IMR-90 (cell line): ENCODE measurements around the gene RAP2A. TPM values are rescaled to one million over a fixed set of nuclear protein-coding genes. Genes with fewer than 3 reads are reported as not detected.

ENCODE experiments used
- ATAC-seq: fragments of 200-7000 bp; cut with Tn5 transposase; 2 replicates; pipeline ENCODE4 v1.9.1; 2020; ENCODE audit warnings: low read depth, mild to moderate bottlenecking, moderate library complexity
- BruUV-seq: library from RNA; stranded (reverse); fragments of 400-500 nt; replicated peaks from 2 replicates; lab custom pipeline; 2021; lab: Mats Ljungman, UMichigan
- CTCF ChIA-PET: fragments of 300-600 bp; formaldehyde crosslinking; extraction: SDS; loops from one replicate; lab custom pipeline; 2021; ENCODE audit warnings: antibody characterized with exemption; lab: Yijun Ruan, JAX
- POLR2A ChIA-PET: fragments of 300-600 bp; sonication (Branson Sonifier 250); formaldehyde crosslinking; loops from one replicate; lab custom pipeline; 2022; ENCODE audit warnings: antibody characterized with exemption; ENCODE audit not compliant: unreplicated experiment; lab: Charles Lee
- DNase-seq: peaks from one replicate; pipeline ENCODE4 v3.0.0; 2013
- H2AFZ ChIP-seq: replicated peaks from 2 replicates; pipeline ENCODE3; 2013; ENCODE audit warnings: low read length, mild to moderate bottlenecking; ENCODE audit not compliant: poor library complexity
- H2AK5ac ChIP-seq: 2 replicates; pipeline ENCODE4 v1.6.1; 2013; ENCODE audit warnings: low read depth, low read length, inconsistent platforms
- H2AK9ac ChIP-seq: replicated peaks from 2 replicates; pipeline ENCODE3; 2013; ENCODE audit warnings: mild to moderate bottlenecking, low read depth, low read length, moderate library complexity; ENCODE audit not compliant: poor library complexity
- H2BK120ac ChIP-seq: 2 replicates; pipeline ENCODE4 v1.6.1; 2013; ENCODE audit warnings: low read depth, low read length, inconsistent platforms
- H2BK15ac ChIP-seq: 3 replicates; pipeline ENCODE4 v1.6.1; 2013; ENCODE audit warnings: low read depth, low read length, inconsistent platforms
- H2BK20ac ChIP-seq: 2 replicates; pipeline ENCODE4 v1.6.1; 2013; ENCODE audit warnings: low read depth, mild to moderate bottlenecking, inconsistent platforms, low read length, moderate library complexity
- H2BK5ac ChIP-seq: 2 replicates; pipeline ENCODE4 v1.6.1; 2013; ENCODE audit warnings: mild to moderate bottlenecking, low read depth, low read length, inconsistent platforms; ENCODE audit not compliant: poor library complexity, severe bottlenecking
- H3K14ac ChIP-seq: replicated peaks from 2 replicates; pipeline ENCODE4 v1.6.1; 2013; ENCODE audit warnings: low read depth, low read length, inconsistent platforms
- H3K18ac ChIP-seq: 2 replicates; pipeline ENCODE4 v1.6.1; 2013; ENCODE audit warnings: low read depth, low read length, control low read depth
- H3K23ac ChIP-seq: 2 replicates; pipeline ENCODE4 v1.6.1; 2013; ENCODE audit warnings: low read depth, low read length, inconsistent platforms
- H3K27ac ChIP-seq: 2 replicates; pipeline ENCODE4 v1.5.1; 2013; ENCODE audit warnings: mild to moderate bottlenecking, control low read depth, low read length; ENCODE audit not compliant: insufficient read depth
- H3K27me3 ChIP-seq: 2 replicates; pipeline ENCODE4 v1.6.1; 2013; ENCODE audit warnings: low read length; ENCODE audit not compliant: control insufficient read depth, insufficient read depth
- H3K36me3 ChIP-seq: 2 replicates; pipeline ENCODE4 v1.6.1; 2013; ENCODE audit warnings: low read length, mixed read lengths; ENCODE audit not compliant: control insufficient read depth, insufficient read depth
- H3K4ac ChIP-seq: 2 replicates; pipeline ENCODE4 v1.6.1; 2013; ENCODE audit warnings: low read depth, low read length, inconsistent platforms
- H3K4me1 ChIP-seq: 2 replicates; pipeline ENCODE4 v1.6.1; 2013; ENCODE audit warnings: low read length, mixed read lengths; ENCODE audit not compliant: control insufficient read depth, insufficient read depth
- H3K4me2 ChIP-seq: 2 replicates; pipeline ENCODE4 v1.6.1; 2013; ENCODE audit warnings: low read depth, mild to moderate bottlenecking, control low read depth, low read length, moderate library complexity
- H3K4me3 ChIP-seq: 2 replicates; pipeline ENCODE4 v1.5.1; 2013; ENCODE audit warnings: low read depth, mild to moderate bottlenecking, control low read depth, low read length, moderate library complexity; ENCODE audit not compliant: insufficient read depth
- H3K56ac ChIP-seq: 2 replicates; pipeline ENCODE4 v1.6.1; 2013; ENCODE audit warnings: low read length, inconsistent platforms; ENCODE audit not compliant: insufficient read depth; ENCODE audit errors: extremely low read depth
- H3K79me1 ChIP-seq, 2 experiments: 2 replicates each; pipeline ENCODE4 v1.6.1; 2013; ENCODE audit warnings: low read length in 2 of 2, inconsistent platforms in 1 of 2, low read depth in 1 of 2
- H3K9ac ChIP-seq: 2 replicates; pipeline ENCODE4 v1.6.1; 2013; ENCODE audit warnings: low read depth, low read length, control low read depth
- H3K9me1 ChIP-seq: 2 replicates; pipeline ENCODE4 v1.6.1; 2013; ENCODE audit warnings: low read length, inconsistent platforms; ENCODE audit not compliant: insufficient read depth
- H3K9me3 ChIP-seq: 2 replicates; pipeline ENCODE4 v1.6.1; 2013; ENCODE audit warnings: low read length; ENCODE audit not compliant: control insufficient read depth, insufficient read depth
- H4K20me1 ChIP-seq: 2 replicates; pipeline ENCODE4 v1.6.1; 2013; ENCODE audit warnings: low read length, inconsistent platforms; ENCODE audit not compliant: insufficient read depth
- H4K5ac ChIP-seq: 2 replicates; pipeline ENCODE4 v1.6.1; 2013; ENCODE audit warnings: mild to moderate bottlenecking, low read depth, low read length, control low read depth
- H4K8ac ChIP-seq, 2 experiments: 2 replicates each; pipeline ENCODE4 v1.6.1; 2013; ENCODE audit warnings: low read depth in 2 of 2, low read length in 2 of 2, control low read depth in 1 of 2, inconsistent platforms in 1 of 2
- H4K91ac ChIP-seq: 2 replicates; pipeline ENCODE4 v1.6.1; 2013; ENCODE audit warnings: low read depth, low read length, inconsistent platforms; ENCODE audit not compliant: insufficient read depth
- BHLHE40 ChIP-seq: fragments of 150-350 bp; IDR thresholded peaks from 2 replicates; pipeline ENCODE4 v1.6.1; 2016; ENCODE audit warnings: mild to moderate bottlenecking, low read depth, low read length
- CHD1 ChIP-seq: IDR thresholded peaks from 2 replicates; pipeline ENCODE4 v1.6.1; 2012; ENCODE audit warnings: low read depth, low read length, improper control_type of control experiment
- ELK1 ChIP-seq: fragments of 150-350 bp; IDR thresholded peaks from 2 replicates; pipeline ENCODE4 v1.6.1; 2016; ENCODE audit warnings: low read depth, mild to moderate bottlenecking, low read length, moderate library complexity, borderline replicate concordance
- MAFK ChIP-seq: IDR thresholded peaks from 2 replicates; pipeline ENCODE4 v1.6.1; 2012; ENCODE audit warnings: low read depth, low read length, improper control_type of control experiment
- MXI1 ChIP-seq: IDR thresholded peaks from 2 replicates; pipeline ENCODE4 v1.6.1; 2012; ENCODE audit warnings: low read depth, mild to moderate bottlenecking, low read length, moderate library complexity, borderline replicate concordance
- POLR2A ChIP-seq: IDR thresholded peaks from 2 replicates; pipeline ENCODE4 v1.6.1; 2012; ENCODE audit warnings: mild to moderate bottlenecking, low read depth, low read length
- RAD21 ChIP-seq: IDR thresholded peaks from 2 replicates; pipeline ENCODE4 v1.6.1; 2012; ENCODE audit warnings: low read length, improper control_type of control experiment
- SMC3 ChIP-seq: fragments of 150-350 bp; IDR thresholded peaks from 2 replicates; pipeline ENCODE4 v1.6.1; 2016; ENCODE audit warnings: low read depth, mild to moderate bottlenecking, antibody characterized with exemption, low read length, moderate library complexity
- WGBS, 2 experiments: methylation state at CpG; one replicate each; pipeline versions ENCODE4 v1.1.5 to v1.1.7; 2013; ENCODE audit warnings: missing lambda C conversion rate in 2 of 2; ENCODE audit not compliant: insufficient read length in 1 of 2; ENCODE audit errors: extremely low coverage in 2 of 2; 5-methylcytosine and 5-hydroxymethylcytosine counted together
- dilution Hi-C: fragments of 300-500 bp; cut with HindIII; formaldehyde crosslinking; loops from one replicate; pipeline ENCODE4 v1.14.3; 2018; ENCODE audit warnings: low sequenced_read_pairs; ENCODE audit not compliant: unreplicated experiment
- in situ Hi-C: fragments of 300-500 bp; cut with MboI; formaldehyde crosslinking; loops from 3 replicates; pipeline ENCODE4 v1.14.3; 2019; ENCODE audit warnings: low sequenced_read_pairs, inconsistent platforms, mixed read lengths
- intact Hi-C: fragments of 100-400 bp; cut with micrococcal nuclease; formaldehyde crosslinking; loops from 2 replicates; pipeline ENCODE4 v1.10.0; 2022
- polyA plus RNA-seq, 3 experiments: library from polyadenylated mRNA; depleted of rRNA; stranded (reverse); fragments of >200 nt; gene quantifications; 2 replicates each; pipeline ENCODE4 v1.2.3, GENCODE V29; 2012; ENCODE audit warnings: low replicate concordance in 1 of 3
- total RNA-seq: library from RNA; depleted of rRNA; stranded (reverse); fragments of >200 nt; gene quantifications from 2 replicates; pipeline ENCODE4 v1.2.3, GENCODE V29; 2012
- TF ChIP-seq, protein P1 (sequence below): conservative IDR thresholded peaks from 2 replicates; pipeline ENCODE4 v1.5.1; 2012; ENCODE audit warnings: mild to moderate bottlenecking, low read depth, low read length, improper control_type of control experiment

The RAP2A gene
- total and polyA plus RNA-seq, 2 of the 4 experiments (the other 2 are of a cell fraction): 6.4 to 21.0 TPM

DNA sequence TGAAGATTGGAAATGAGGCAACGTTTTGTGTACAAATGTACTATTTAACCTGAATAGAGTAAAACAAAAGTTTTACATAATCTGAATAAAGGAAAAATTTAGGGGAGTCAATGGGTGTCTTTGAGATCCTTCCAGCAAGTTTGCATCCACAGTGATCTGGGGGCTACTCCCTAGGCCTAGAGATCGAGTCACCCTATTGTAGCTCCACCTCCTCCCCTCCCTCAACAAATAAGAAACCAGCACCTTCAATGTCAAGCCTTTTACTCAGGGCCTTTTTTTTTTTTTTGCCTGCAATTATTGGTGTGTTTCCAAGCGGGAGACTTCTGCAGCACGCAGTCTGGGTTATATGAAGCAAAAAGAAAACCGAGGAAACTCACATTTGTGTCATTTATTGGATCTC lies 16.3 kb upstream of the RAP2A start:
- Histone ChIP-seq H2BK15ac (no peak overlapping the region), H2AK9ac (no peak overlapping the region), H3K27ac (no peak overlapping the region), H4K8ac (no peak overlapping the region), H3K4me1 (no peaks in the 10 kb centered on the region), H3K9ac (no peak overlapping the region), H3K9me1 (no peaks in the 10 kb centered on the region), H3K56ac (no peak overlapping the region), H3K4ac (no peak overlapping the region), H3K14ac (no peak overlapping the region), H3K79me1 (no peaks in the 10 kb centered on the region), H4K91ac (no peak overlapping the region), H2BK20ac (no peak overlapping the region), H2BK120ac (no peak overlapping the region), H3K9me3 (no peaks in the 10 kb centered on the region), H2AFZ (no peak overlapping the region), H3K23ac (no peak overlapping the region), H2BK5ac (no peak overlapping the region), H3K27me3 (peaks cover 2% of the 10 kb centered on the region; the same call in 1 of the 2 replicates), H3K4me3 (no peak overlapping the region), H3K18ac (no peak overlapping the region), H4K5ac (no peak overlapping the region), H3K4me2 (no peak overlapping the region), H3K36me3 (no peaks in the 10 kb centered on the region), H4K20me1 (no peaks in the 10 kb centered on the region), H2AK5ac (no peak overlapping the region)
- intact Hi-C loops (no loop called here), dilution Hi-C loops (no loop called here), in situ Hi-C loops (no loop called here)
- DNase-seq: no peak
- TF ChIP-seq ELK1 (no peak), RAD21 (no peak), POLR2A (no peak), BHLHE40 (no peak), MXI1 (no peak), CHD1 (no peak), SMC3 (no peak), MAFK (no peak)
- TF ChIP-seq, protein P1, sequence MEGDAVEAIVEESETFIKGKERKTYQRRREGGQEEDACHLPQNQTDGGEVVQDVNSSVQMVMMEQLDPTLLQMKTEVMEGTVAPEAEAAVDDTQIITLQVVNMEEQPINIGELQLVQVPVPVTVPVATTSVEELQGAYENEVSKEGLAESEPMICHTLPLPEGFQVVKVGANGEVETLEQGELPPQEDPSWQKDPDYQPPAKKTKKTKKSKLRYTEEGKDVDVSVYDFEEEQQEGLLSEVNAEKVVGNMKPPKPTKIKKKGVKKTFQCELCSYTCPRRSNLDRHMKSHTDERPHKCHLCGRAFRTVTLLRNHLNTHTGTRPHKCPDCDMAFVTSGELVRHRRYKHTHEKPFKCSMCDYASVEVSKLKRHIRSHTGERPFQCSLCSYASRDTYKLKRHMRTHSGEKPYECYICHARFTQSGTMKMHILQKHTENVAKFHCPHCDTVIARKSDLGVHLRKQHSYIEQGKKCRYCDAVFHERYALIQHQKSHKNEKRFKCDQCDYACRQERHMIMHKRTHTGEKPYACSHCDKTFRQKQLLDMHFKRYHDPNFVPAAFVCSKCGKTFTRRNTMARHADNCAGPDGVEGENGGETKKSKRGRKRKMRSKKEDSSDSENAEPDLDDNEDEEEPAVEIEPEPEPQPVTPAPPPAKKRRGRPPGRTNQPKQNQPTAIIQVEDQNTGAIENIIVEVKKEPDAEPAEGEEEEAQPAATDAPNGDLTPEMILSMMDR: no peak
- no TSS peak for BruUV-seq
- ChIA-PET CTCF (interaction anchor here (0.6 kb wide), 1 partner anchor 20 kb away, joined by 4 read pairs; no protein-coding TSS in a partner anchor), POLR2A (no interaction called here)
- WGBS, 2 experiments: 100% methylated on average over 2 of the region's 5 CpGs; no CpG with 5 or more reads in 1 of the 2 experiments
- no peak for ATAC-seq
